ENCODE measurements around the gene CILP2.

CILP2 gene

GRCh38 chr19:19541616-19542015, 3.6 kb downstream of the CILP2 start:
- no peaks in the 10 kb centered on the region for H3K36me3 Mint-ChIP-seq
- peaks cover 69% of the 10 kb centered on the region for H3K27me3 Mint-ChIP-seq
- no peak for DNase-seq
- no peak overlapping the region for H3K27ac Mint-ChIP-seq
- CTCF ChIA-PET: interaction anchor here (0.9 to 1.6 kb wide), 4 partner anchors 9 to 103 kb away, joined by 3 to 9 read pairs (median 4); no protein-coding TSS in a partner anchor
- peaks cover 34% of the 10 kb centered on the region for H3K4me1 Mint-ChIP-seq
- no peaks in the 10 kb centered on the region for H3K9me3 Mint-ChIP-seq
- no peak overlapping the region for H3K4me3 Mint-ChIP-seq

DNA sequence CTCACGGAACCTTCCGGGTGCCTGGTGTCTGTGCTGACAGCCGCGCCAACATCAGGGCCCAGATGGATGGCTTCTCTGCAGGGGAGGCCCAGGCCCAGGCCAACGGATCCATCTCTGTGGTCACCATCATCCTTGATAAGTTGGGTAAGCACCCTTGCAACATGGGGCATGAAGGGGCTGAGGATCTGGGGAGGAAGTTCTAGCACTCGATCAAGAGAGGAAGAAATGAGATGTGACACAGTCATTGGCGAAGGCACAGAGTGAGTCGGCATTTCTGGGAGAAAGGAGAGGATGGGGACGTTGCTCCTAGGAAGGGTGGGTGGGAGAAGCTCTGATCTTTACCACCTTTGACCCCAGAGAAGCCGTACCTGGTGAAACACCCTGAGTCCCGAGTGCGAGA, 4.4 kb downstream of the CILP2 start:
- CTCF ChIA-PET: interaction anchor here (2.0 kb wide), 1 partner anchor 11 kb away, joined by 11 read pairs; no protein-coding TSS in a partner anchor
- Mint-ChIP-seq H3K36me3 (no peaks in the 10 kb centered on the region), H3K9me3 (no peaks in the 10 kb centered on the region), H3K4me3 (no peak overlapping the region), H3K4me1 (peaks cover 31% of the 10 kb centered on the region), H3K27ac (no peak overlapping the region), H3K27me3 (peaks cover 65% of the 10 kb centered on the region)
- no peak for DNase-seq

DNA sequence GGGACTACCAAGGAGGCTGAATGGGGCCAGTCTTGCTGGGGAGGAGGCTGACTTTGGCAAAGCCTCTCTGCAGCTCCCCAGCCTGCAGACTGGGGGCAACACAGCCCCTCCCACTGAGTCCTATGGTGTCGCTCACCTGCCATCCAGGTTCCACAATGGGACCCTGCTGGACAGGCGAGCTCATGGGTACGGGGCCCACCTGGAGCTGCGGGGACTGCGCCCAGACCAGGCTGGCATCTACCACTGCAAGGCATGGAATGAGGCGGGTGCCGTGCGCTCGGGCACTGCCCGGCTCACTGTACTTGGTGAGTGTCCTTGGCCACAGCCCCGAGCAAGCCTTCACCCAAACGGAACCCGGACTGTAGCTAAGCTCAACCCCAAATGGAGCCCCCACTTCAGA, 5.0 kb downstream of the CILP2 start:
- Mint-ChIP-seq H3K27ac (no peak overlapping the region), H3K27me3 (peaks cover 60% of the 10 kb centered on the region), H3K9me3 (no peaks in the 10 kb centered on the region), H3K36me3 (no peaks in the 10 kb centered on the region), H3K4me1 (peaks cover 26% of the 10 kb centered on the region), H3K4me3 (no peak overlapping the region)
- CTCF ChIA-PET: interaction anchor here (2.0 kb wide), 1 partner anchor 11 kb away, joined by 11 read pairs; no protein-coding TSS in a partner anchor
- DNase-seq: no peak

- CTCF ChIA-PET: interaction anchor here (2.0 kb wide), 1 partner anchor 10 kb away, joined by 11 read pairs; no protein-coding TSS in a partner anchor
- DNase-seq: no peak
- Mint-ChIP-seq H3K27ac (no peak overlapping the region), H3K4me3 (no peak overlapping the region), H3K27me3 (peaks cover 54% of the 10 kb centered on the region), H3K36me3 (no peaks in the 10 kb centered on the region), H3K9me3 (no peaks in the 10 kb centered on the region), H3K4me1 (peaks cover 23% of the 10 kb centered on the region)
These were observed 5.6 kb downstream of the CILP2 start for GRCh38 chr19:19543640-19544039.

DNA sequence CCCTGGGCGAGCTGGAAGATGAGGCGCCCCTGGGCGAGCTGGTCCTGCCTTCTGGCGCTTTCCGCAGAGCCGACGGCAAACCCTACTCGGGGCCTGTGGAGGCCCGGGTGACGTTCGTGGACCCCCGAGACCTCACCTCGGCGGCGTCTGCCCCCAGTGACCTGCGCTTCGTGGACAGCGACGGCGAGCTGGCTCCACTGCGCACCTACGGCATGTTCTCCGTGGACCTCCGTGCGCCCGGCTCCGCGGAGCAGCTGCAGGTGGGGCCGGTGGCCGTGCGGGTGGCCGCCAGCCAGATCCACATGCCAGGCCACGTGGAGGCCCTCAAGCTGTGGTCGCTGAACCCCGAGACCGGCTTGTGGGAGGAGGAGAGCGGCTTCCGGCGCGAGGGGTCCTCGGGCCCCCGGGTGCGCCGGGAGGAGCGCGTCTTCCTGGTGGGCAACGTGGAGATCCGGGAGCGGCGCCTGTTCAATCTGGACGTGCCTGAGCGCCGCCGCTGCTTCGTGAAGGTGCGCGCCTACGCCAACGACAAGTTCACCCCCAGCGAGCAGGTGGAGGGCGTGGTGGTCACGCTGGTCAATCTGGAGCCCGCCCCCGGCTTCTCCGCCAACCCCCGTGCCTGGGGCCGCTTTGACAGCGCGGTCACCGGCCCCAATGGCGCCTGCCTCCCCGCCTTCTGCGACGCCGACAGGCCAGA, 6.3 kb downstream of the CILP2 start:
- CTCF ChIA-PET: interaction anchor here (2.0 kb wide), 1 partner anchor 9 kb away, joined by 11 read pairs; no protein-coding TSS in a partner anchor
- Mint-ChIP-seq H3K4me1 (peaks cover 19% of the 10 kb centered on the region), H3K36me3 (no peaks in the 10 kb centered on the region), H3K27ac (no peak overlapping the region), H3K27me3 (peaks cover 53% of the 10 kb centered on the region), H3K9me3 (no peaks in the 10 kb centered on the region), H3K4me3 (no peak overlapping the region)
- no peak for DNase-seq

DNA sequence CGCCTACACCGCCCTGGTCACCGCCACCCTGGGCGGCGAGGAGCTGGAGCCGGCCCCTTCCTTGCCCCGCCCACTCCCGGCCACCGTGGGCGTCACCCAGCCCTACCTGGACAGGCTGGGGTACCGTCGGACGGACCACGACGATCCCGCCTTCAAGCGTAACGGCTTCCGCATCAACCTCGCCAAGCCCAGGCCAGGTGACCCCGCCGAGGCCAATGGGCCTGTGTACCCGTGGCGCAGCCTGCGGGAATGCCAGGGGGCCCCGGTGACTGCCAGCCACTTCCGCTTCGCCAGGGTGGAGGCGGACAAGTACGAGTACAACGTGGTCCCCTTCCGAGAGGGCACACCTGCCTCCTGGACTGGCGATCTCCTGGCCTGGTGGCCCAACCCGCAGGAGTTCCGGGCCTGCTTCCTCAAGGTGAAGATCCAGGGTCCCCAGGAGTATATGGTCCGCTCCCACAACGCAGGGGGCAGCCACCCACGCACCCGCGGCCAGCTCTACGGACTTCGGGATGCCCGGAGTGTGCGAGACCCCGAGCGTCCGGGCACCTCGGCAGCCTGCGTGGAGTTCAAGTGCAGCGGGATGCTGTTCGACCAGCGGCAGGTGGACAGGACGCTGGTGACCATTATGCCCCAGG, 7.0 kb downstream of the CILP2 start:
- Mint-ChIP-seq H3K36me3 (no peaks in the 10 kb centered on the region), H3K4me1 (peaks cover 17% of the 10 kb centered on the region), H3K9me3 (no peaks in the 10 kb centered on the region), H3K27me3 (peaks cover 50% of the 10 kb centered on the region), H3K27ac (no peak overlapping the region), H3K4me3 (no peak overlapping the region)
- CTCF ChIA-PET: no interaction called here
- no peak for DNase-seq

DNA sequence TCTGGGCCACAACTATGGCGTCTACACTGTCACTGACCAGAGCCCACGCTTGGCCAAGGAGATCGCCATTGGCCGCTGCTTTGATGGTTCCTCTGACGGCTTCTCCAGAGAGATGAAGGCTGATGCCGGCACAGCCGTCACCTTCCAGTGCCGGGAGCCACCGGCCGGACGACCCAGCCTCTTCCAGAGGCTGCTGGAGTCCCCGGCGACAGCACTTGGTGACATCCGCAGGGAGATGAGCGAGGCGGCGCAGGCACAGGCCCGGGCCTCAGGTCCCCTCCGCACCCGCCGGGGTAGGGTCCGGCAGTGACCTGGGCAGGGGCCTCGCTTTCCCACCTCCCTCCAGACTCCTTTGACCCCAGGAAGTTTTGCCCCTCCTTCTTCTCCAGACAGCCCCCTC, 7.6 kb downstream of the CILP2 start:
- H3K4me1 Mint-ChIP-seq: peaks cover 15% of the 10 kb centered on the region
- no peaks in the 10 kb centered on the region for H3K9me3 Mint-ChIP-seq
- H3K4me3 Mint-ChIP-seq: no peak overlapping the region
- no peak for DNase-seq
- CTCF ChIA-PET: no interaction called here
- H3K36me3 Mint-ChIP-seq: no peaks in the 10 kb centered on the region
- H3K27ac Mint-ChIP-seq: no peak overlapping the region
- H3K27me3 Mint-ChIP-seq: peaks cover 44% of the 10 kb centered on the region

DNA sequence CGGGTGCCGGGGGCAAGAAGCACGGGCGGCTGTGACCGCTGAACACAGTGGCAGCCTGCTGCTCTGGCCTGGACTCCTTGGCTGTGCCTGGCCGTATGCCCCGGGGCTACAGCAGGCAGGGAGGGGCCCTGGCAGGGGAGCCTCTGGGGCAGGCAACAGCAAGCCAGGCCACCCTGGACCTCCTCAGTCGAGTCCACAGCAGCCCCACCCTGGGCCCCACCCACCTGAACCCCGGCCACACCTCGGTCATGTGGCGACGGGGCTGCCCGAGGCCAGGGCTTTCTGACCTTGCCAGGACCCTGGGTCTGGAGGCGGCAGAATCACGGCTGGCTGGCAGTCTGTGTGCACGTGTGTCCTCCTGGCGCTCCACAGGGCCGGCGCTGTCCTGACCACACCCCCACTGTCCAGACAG, 8.7 kb downstream of the CILP2 start:
- no peak for DNase-seq
- Mint-ChIP-seq H3K36me3 (no peaks in the 10 kb centered on the region), H3K9me3 (no peaks in the 10 kb centered on the region), H3K27me3 (peaks cover 35% of the 10 kb centered on the region), H3K27ac (no peak overlapping the region), H3K4me3 (no peak overlapping the region), H3K4me1 (peaks cover 8% of the 10 kb centered on the region)
- CTCF ChIA-PET: no interaction called here

DNA sequence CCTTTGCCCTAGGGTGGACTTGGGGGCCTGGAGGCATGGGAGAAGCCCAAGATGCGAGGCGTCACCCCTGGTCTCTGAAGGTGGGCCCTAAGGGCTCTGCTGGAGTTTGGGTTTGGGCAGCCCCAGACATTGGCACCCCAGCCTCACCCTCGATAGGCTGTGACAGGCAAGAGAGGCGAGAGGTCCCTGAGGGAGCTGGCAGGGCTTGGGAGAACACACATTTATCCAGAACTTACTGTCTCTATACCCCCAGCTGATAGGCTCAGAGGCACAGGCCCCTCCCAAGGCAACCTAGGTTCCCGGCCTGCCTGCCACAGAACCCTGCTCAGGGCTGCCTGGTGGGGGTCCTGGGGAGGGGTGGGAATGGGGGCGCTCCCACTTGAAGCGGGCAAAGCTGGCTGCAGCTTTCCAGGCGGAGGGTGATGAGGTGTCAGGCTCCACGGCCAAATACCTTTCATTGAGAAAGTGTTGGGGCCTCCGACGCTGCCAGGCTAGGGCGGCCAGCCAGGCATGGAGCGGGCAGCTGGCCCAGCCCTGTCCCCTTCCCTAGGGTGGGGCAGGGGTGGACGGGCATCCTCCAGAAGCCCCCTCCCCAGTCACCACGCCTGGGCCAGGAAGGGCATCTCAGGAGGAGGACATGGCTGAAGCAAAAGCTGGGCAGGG, 9.7 kb downstream of the CILP2 start:
- Mint-ChIP-seq H3K27me3 (peaks cover 28% of the 10 kb centered on the region), H3K27ac (no peak overlapping the region), H3K9me3 (no peaks in the 10 kb centered on the region), H3K4me1 (no peaks in the 10 kb centered on the region), H3K4me3 (no peak overlapping the region), H3K36me3 (no peaks in the 10 kb centered on the region)
- no peak for DNase-seq
- CTCF ChIA-PET: interaction anchor here (1.4 to 1.7 kb wide), 2 partner anchors 32 to 96 kb away, joined by 3 read pairs; partner anchors contain the start of genes GMIP, NDUFA13 and TSSK6

GRCh38 chr19:19548915-19549759, 11.1 kb downstream of the CILP2 start:
- H3K4me1 Mint-ChIP-seq: peaks cover 6% of the 10 kb centered on the region
- no peak overlapping the region for H3K4me3 Mint-ChIP-seq
- CTCF ChIA-PET: interaction anchor here (1.1 to 1.7 kb wide), 4 partner anchors 9 to 94 kb away, joined by 3 to 6 read pairs (median 3); partner anchors contain the start of genes GMIP, NDUFA13 and TSSK6
- H3K36me3 Mint-ChIP-seq: no peaks in the 10 kb centered on the region
- no peak for DNase-seq
- peaks cover 20% of the 10 kb centered on the region for H3K27me3 Mint-ChIP-seq
- H3K9me3 Mint-ChIP-seq: no peaks in the 10 kb centered on the region
- H3K27ac Mint-ChIP-seq: no peak overlapping the region

GRCh38 chr19:19549804-19550464, 11.9 kb downstream of the CILP2 start:
- peaks cover 20% of the 10 kb centered on the region for H3K27me3 Mint-ChIP-seq
- H3K4me3 Mint-ChIP-seq: no peak overlapping the region
- H3K27ac Mint-ChIP-seq: no peak overlapping the region
- H3K9me3 Mint-ChIP-seq: no peaks in the 10 kb centered on the region
- DNase-seq: no peak
- CTCF ChIA-PET: interaction anchor here (1.1 kb wide), 1 partner anchor 8 kb away, joined by 3 read pairs; no protein-coding TSS in a partner anchor
- H3K4me1 Mint-ChIP-seq: peaks cover 9% of the 10 kb centered on the region
- no peaks in the 10 kb centered on the region for H3K36me3 Mint-ChIP-seq

GRCh38 chr19:19550485-19550929, 12.4 kb downstream of the CILP2 start:
- no peak overlapping the region for H3K4me3 Mint-ChIP-seq
- no peak for DNase-seq
- CTCF ChIA-PET: interaction anchor here (1.4 to 5.9 kb wide), 2 partner anchors 19 to 62 kb away, joined by 4 to 32 read pairs; no protein-coding TSS in a partner anchor
- H3K27me3 Mint-ChIP-seq: peaks cover 20% of the 10 kb centered on the region
- peaks cover 9% of the 10 kb centered on the region for H3K4me1 Mint-ChIP-seq
- no peaks in the 10 kb centered on the region for H3K9me3 Mint-ChIP-seq
- H3K36me3 Mint-ChIP-seq: no peaks in the 10 kb centered on the region
- H3K27ac Mint-ChIP-seq: no peak overlapping the region
